LHCN-M2 (cell line): ENCODE measurements around the gene MIP. TPM values are rescaled to one million over a fixed set of nuclear protein-coding genes. Genes with fewer than 3 reads are reported as not detected.
"Not testable (repeated sequence)": the region's sequence is repeated elsewhere in the genome, so short reads cannot be mapped to it uniquely, and the experiment has no call there.

Source experiments
- DNase-seq: peaks from one replicate; pipeline ENCODE4 v3.0.0-alpha.2; 2012; ENCODE audit warnings: low read depth
- total RNA-seq: library from RNA; depleted of rRNA; stranded (reverse); fragments of >200 nt; gene quantifications from 2 replicates; pipeline ENCODE4 v1.2.3, GENCODE V29; 2014; rRNA removed

The MIP gene
- total RNA-seq, 1 experiment from 2014 or later, result not detected

DNA sequence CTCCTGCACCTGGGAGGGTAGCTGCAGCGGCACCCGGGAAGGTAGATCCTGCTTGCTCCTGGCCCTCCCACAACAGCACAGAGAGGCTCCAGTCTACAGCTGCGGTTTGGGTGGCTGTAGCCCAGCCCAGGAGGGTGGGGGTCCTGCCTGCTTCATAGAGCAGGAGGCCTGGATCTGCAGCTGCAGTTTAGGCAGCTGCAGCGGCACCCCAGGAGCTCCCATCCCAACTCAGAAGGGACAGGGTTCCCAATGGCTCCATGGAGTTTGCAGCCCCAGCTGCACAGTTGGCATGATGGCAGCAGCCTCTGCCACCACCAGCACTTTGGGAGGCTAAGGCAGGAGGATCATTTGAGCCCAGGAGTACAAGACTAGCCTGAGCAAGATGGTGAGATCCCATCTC lies 43.7 kb downstream of the MIP start:
- no peak for DNase-seq

DNA sequence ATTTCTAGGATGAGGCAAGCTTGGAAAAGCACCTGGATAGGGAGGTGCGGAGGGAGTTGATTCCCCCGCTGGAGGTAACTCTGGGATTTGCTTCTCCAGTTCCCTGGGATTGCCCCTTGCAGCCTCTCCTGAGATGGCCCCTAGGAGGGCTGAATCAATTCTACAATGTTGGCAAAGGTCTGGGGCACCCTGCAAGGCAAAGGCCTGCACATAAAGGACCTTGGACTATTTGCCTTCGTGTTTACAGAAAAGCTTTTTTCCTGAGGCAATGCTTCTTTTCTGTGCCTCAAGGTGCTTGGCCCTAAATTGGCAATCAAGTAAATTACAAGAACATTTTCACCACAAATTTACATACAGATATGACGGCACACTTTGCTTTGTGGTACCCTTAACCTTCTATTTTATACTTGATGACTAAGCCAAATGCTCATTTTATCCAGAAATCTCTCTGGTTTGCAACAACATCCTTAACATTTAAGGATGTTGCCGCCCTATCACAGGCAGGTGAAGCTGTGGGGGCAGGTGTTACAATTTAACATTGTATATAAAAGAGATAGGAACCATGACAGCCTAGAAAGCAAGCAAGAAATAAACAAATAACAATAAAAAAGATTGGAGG lies 45.5 kb downstream of the MIP start:
- no peak for DNase-seq

DNA sequence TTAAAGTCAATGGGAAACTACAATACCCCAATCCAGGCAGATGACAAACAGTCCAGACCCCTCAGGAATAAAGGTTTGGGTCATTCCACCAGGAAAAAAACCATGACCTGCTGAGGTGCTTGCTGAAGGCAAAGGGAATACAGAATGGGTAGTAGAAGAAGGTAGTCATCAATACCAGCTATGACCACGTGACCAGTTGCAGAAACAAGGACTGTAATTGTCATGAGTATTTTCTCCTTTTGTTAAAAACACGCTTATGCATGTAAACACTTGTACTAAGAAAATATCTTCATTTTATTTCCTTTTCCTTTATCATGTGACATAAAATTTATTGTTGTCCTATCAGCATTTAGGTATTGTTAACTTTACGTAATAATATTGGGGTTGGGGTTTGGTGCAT lies 50.2 kb downstream of the MIP start:
- not testable (repeated sequence) for DNase-seq

DNA sequence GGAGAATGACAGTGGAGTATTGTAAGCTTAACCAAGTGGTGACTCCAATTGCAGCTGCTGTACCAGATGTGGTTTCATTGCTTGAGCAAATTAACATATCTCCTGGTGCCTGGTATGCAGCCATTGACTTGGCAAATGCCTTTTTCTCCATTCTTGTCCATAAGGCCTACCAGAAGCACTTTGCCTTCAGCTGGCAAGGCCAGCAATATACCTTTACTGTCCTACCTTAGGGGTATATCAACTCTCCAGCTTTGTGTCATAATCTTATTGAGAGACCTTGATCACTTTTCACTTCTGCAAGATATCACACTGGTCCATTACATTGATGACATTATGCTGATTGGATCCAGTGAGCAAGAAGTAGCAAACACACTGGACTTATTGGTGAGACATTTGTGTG lies 52.8 kb downstream of the MIP start:
- not testable (repeated sequence) for DNase-seq

DNA sequence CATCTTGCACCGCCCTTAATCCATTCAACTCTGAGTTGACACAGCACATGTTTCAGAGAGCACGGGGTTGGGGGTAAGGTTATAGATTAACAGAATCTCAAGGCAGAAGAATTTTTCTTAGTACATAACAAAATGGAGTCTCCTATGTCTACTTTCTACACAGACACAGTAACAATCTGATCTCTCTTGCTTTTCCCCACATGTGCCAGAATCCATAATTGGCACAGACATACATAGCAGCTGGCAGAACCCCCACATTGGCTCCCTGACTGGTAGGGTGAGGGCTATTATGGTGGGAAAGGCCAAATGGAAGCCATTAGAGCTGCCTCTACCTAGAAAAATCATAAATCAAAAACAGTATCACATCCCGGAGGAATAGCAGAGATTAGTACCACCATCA lies 53.3 kb downstream of the MIP start:
- DNase-seq, result not testable (repeated sequence)

Other genes starting within 250 kb of the MIP start
- gene RNF41, start 232.7 kb downstream of the MIP start, total RNA-seq, result 50.3 and 52.8 TPM in 2 replicates
- gene NABP2, start 230.3 kb downstream of the MIP start, total RNA-seq, result 47.1 and 57.1 TPM in 2 replicates
- gene SLC39A5, start 224.6 kb downstream of the MIP start, total RNA-seq, result not detected in 2 replicates
- 32.6 and 36.9 TPM in 2 replicates for gene ANKRD52, start 196.3 kb downstream of the MIP start, total RNA-seq
- 16.5 and 20.8 TPM in 2 replicates for gene COQ10A, start 187.7 kb downstream of the MIP start, total RNA-seq
- 156 and 159 TPM in 2 replicates for gene CS, start 154.3 kb downstream of the MIP start, total RNA-seq
- 96.3 and 118 TPM in 2 replicates for gene CNPY2, start 138.7 kb downstream of the MIP start, total RNA-seq
- 17.3 and 29.0 TPM in 2 replicates for gene PAN2, start 120.7 kb downstream of the MIP start, total RNA-seq
- gene IL23A, start 115.8 kb downstream of the MIP start, total RNA-seq, result 0.29 TPM in 1 of 2 replicates, not detected in the other
- 111 and 187 TPM in 2 replicates for gene STAT2, start 94.5 kb downstream of the MIP start, total RNA-seq
- not detected in 2 replicates for gene APOF, start 91.8 kb downstream of the MIP start, total RNA-seq
- gene TIMELESS, start 5.2 kb downstream of the MIP start, total RNA-seq, result 25.3 and 25.9 TPM in 2 replicates
- 2.1 and 2.6 TPM in 2 replicates for gene SPRYD4, start 13.9 kb upstream of the MIP start, total RNA-seq
- gene GLS2, start 33.5 kb upstream of the MIP start, total RNA-seq, result not detected in 2 replicates
- 12.1 and 13.0 TPM in 2 replicates for gene RBMS2, start 67.2 kb upstream of the MIP start, total RNA-seq
- 18.6 and 20.5 TPM in 2 replicates for gene BAZ2A, start 175.7 kb upstream of the MIP start, total RNA-seq
- 644 and 670 TPM in 2 replicates for gene ATP5F1B, start 191.3 kb upstream of the MIP start, total RNA-seq
- 108 and 130 TPM in 2 replicates for gene PTGES3, start 233.6 kb upstream of the MIP start, total RNA-seq